Neural cell (in vitro differentiated cells): ENCODE data around the gene PTX4. TPM values are rescaled to one million over a fixed set of nuclear protein-coding genes. Genes with fewer than 3 reads are reported as not detected.

Experiments
- H2AFZ ChIP-seq: fragments of 200-600, 300-800 bp; sonication (generic), shearing (Covaris generic); 2 replicates; pipeline ENCODE4 v1.6.0; 2014; ENCODE audit warnings: low read depth, mild to moderate bottlenecking, antibody characterized with exemption, low read length, moderate library complexity
- H3F3A ChIP-seq: fragments of 200-600 bp; shearing (Covaris generic); 2 replicates; pipeline ENCODE4 v1.6.1; 2016; ENCODE audit warnings: mild to moderate bottlenecking, moderate library complexity, mixed read lengths, antibody characterized with exemption, low read length; ENCODE audit not compliant: insufficient read depth, poor library complexity, severe bottlenecking
- H3K27ac ChIP-seq: fragments of 200-600, 300-800 bp; sonication (generic), shearing (Covaris generic); 2 replicates; pipeline ENCODE4 v1.5.1; 2014; ENCODE audit warnings: mild to moderate bottlenecking, low read length, moderate library complexity
- H3K27me3 ChIP-seq: fragments of 300-800, 200-600 bp; sonication (generic), shearing (Covaris generic); 2 replicates; pipeline ENCODE4 v1.6.0; 2014; ENCODE audit warnings: mild to moderate bottlenecking, low read depth, low read length, moderate library complexity; ENCODE audit not compliant: insufficient read depth
- H3K36me3 ChIP-seq: fragments of 300-800, 200-600 bp; sonication (generic), shearing (Covaris generic); 2 replicates; pipeline ENCODE4 v1.5.1; 2014; ENCODE audit warnings: mild to moderate bottlenecking, antibody characterized with exemption, low read length, moderate library complexity; ENCODE audit not compliant: insufficient read depth
- H3K4me2 ChIP-seq: fragments of 300-800, 200-600 bp; sonication (generic), shearing (Covaris generic); 2 replicates; pipeline ENCODE4 v1.6.0; 2014; ENCODE audit warnings: mild to moderate bottlenecking, low read length
- H3K4me3 ChIP-seq: fragments of 300-800, 200-600 bp; sonication (generic), shearing (Covaris generic); 2 replicates; pipeline ENCODE4 v1.5.1; 2014; ENCODE audit warnings: mild to moderate bottlenecking, low read length, moderate library complexity
- H3K79me2 ChIP-seq: fragments of 200-600 bp; shearing (Covaris generic); replicated peaks from 2 replicates; pipeline ENCODE4 v1.6.0; 2014; ENCODE audit warnings: mild to moderate bottlenecking, low read length, moderate library complexity; ENCODE audit not compliant: insufficient read depth
- H3K9ac ChIP-seq: fragments of 300-800, 200-600 bp; sonication (generic), shearing (Covaris generic); 2 replicates; pipeline ENCODE4 v1.6.1; 2016; ENCODE audit warnings: mild to moderate bottlenecking, low read length, mixed read lengths
- H3K9me2 ChIP-seq: fragments of 200-600 bp; shearing (Covaris generic); 2 replicates; pipeline ENCODE4 v1.6.1; 2016; ENCODE audit warnings: mild to moderate bottlenecking, low read length, mixed read lengths; ENCODE audit not compliant: insufficient read depth
- H3K9me3 ChIP-seq: fragments of 200-600, 300-800 bp; sonication (generic), shearing (Covaris generic); 2 replicates; pipeline ENCODE4 v1.6.1; 2016; ENCODE audit warnings: mild to moderate bottlenecking, mixed run types, low read length, moderate library complexity, mixed read lengths
- H4K20me1 ChIP-seq: fragments of 200-600 bp; shearing (Covaris generic); 2 replicates; pipeline ENCODE4 v1.6.1; 2016; ENCODE audit warnings: mild to moderate bottlenecking, mixed run types; ENCODE audit not compliant: insufficient read depth
- CTCF ChIP-seq: fragments of 450-650 bp; IDR thresholded peaks from 2 replicates; pipeline ENCODE4 v1.5.1; 2014; ENCODE audit warnings: antibody characterized with exemption, mild to moderate bottlenecking, moderate library complexity; ENCODE audit not compliant: poor library complexity, severe bottlenecking
- EP300 ChIP-seq: fragments of 450-650 bp; conservative IDR thresholded peaks from 2 replicates; pipeline ENCODE4 v1.6.1; 2014; ENCODE audit warnings: antibody characterized with exemption, mild to moderate bottlenecking, moderate library complexity; ENCODE audit not compliant: poor library complexity, severe bottlenecking
- EZH2 ChIP-seq: fragments of 200-600, 300-800 bp; shearing (Covaris generic), sonication (generic); IDR thresholded peaks from 2 replicates; pipeline ENCODE4 v1.6.1; 2014; ENCODE audit warnings: antibody characterized with exemption, low read length, borderline replicate concordance, mild to moderate bottlenecking; ENCODE audit not compliant: insufficient read depth, poor library complexity, severe bottlenecking
- MXI1 ChIP-seq: fragments of 450-650 bp; conservative IDR thresholded peaks from 2 replicates; pipeline ENCODE4 v1.6.1; 2014; ENCODE audit warnings: antibody characterized with exemption, mild to moderate bottlenecking; ENCODE audit not compliant: poor library complexity, severe bottlenecking
- POLR2AphosphoS5 ChIP-seq: IDR thresholded peaks from 2 replicates; pipeline ENCODE4 v1.6.1; 2012
- RAD21 ChIP-seq: fragments of 450-650 bp; conservative IDR thresholded peaks from 2 replicates; pipeline ENCODE4 v1.6.1; 2014; ENCODE audit warnings: antibody characterized with exemption, mild to moderate bottlenecking, moderate library complexity
- REST ChIP-seq: IDR thresholded peaks from 2 replicates; pipeline ENCODE4 v1.6.1; 2012; ENCODE audit warnings: borderline replicate concordance
- SMC3 ChIP-seq: fragments of 450-650 bp; conservative IDR thresholded peaks from 2 replicates; pipeline ENCODE4 v1.6.1; 2014; ENCODE audit warnings: antibody characterized with exemption, mild to moderate bottlenecking, moderate library complexity; ENCODE audit not compliant: poor library complexity
- TAF1 ChIP-seq: IDR thresholded peaks from 2 replicates; pipeline ENCODE4 v1.6.1; 2012; ENCODE audit warnings: low read depth
- polyA plus RNA-seq: library from polyadenylated mRNA; depleted of rRNA; stranded (reverse); fragments of >200 nt; gene quantifications from 2 replicates; pipeline ENCODE4 v1.2.3, GENCODE V29; 2014

PTX4 gene
- polyA plus RNA-seq, 1 donor from 2014 or later, result not detected

- H3K4me3 ChIP-seq, result no peak within 1 kb of the TSS
- H3F3A ChIP-seq, result no peaks in the 10 kb centered on the region
- no peak within 1 kb of the TSS for H3K4me2 ChIP-seq
- H4K20me1 ChIP-seq, result no peaks in the 10 kb centered on the region
- no peaks in the 10 kb centered on the region for H3K36me3 ChIP-seq
- H3K79me2 ChIP-seq, result no peaks in the 10 kb centered on the region
- no peak within 1 kb of the TSS for H2AFZ ChIP-seq
- H3K9me3 ChIP-seq, result no peaks in the 10 kb centered on the region
- no peaks in the 10 kb centered on the region for H3K27me3 ChIP-seq
- no peak for TF ChIP-seq REST
- no peak for TF ChIP-seq EZH2
- TF ChIP-seq MXI1, result no peak
- no peaks in the 10 kb centered on the region for H3K9me2 ChIP-seq
- H3K27ac ChIP-seq, result no peak within 1 kb of the TSS
- H3K9ac ChIP-seq, result no peak within 1 kb of the TSS
These were observed 44.6 kb downstream of the PTX4 start, which contains the start of gene CCDC154 for GRCh38 chr16:1443980-1444729. Gene CCDC154 (minus strand): TSS chr16:1444556. CDS start chr16:1444322, 234 bp downstream.

DNA sequence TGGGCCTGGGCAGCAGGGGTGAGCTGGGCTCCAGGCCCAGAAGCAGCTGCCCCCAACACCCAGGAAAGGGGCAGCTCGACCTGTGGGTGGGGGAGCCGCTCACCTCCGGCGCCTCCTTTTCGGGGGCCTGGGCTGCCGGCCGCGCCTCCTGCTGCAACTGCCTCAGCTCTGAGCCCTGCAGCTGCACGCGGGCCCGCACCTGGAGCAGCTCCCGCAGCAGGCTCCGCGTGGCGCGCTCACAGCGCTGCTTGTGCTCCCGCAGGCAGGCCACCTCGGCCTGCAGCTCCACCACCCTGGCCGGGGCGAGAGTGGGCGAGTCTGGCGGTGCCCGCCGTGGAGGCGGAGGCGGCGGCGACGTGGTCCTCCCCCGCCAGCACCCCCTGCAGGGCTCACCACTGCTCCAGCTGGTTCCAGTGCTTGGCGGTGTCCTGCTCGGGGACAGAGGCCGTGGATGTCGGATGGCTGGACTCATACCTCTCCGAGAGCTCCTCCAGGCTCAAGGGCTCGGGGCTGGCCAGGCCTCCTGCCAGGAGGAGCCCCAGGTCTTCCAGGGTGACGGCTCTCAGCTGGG lies 45.3 kb downstream of the PTX4 start:
- TF ChIP-seq MXI1 (no peak), EZH2 (no peak), RAD21 (no peak), SMC3 (no peak), CTCF (no peak), POLR2AphosphoS5 (no peak), EP300 (no peak), TAF1 (no peak), REST (no peak)
- no peaks in the 10 kb centered on the region for H3K27me3 ChIP-seq
- no peaks in the 10 kb centered on the region for H3F3A ChIP-seq
- H3K79me2 ChIP-seq, result no peaks in the 10 kb centered on the region
- no peaks in the 10 kb centered on the region for H3K9me3 ChIP-seq
- no peak overlapping the region for H3K4me3 ChIP-seq
- H3K27ac ChIP-seq, result no peak overlapping the region
- H3K9me2 ChIP-seq, result no peaks in the 10 kb centered on the region
- H3K4me2 ChIP-seq, result no peak overlapping the region
- H2AFZ ChIP-seq, result no peak overlapping the region
- H3K9ac ChIP-seq, result no peak overlapping the region
- H3K36me3 ChIP-seq, result no peaks in the 10 kb centered on the region
- H4K20me1 ChIP-seq, result no peaks in the 10 kb centered on the region
